H1 (cell line): ENCODE data around the gene SLC8A1. TPM values are rescaled to one million over a fixed set of nuclear protein-coding genes. Genes with fewer than 3 reads are reported as not detected.

ENCODE experiments used
- CTCF ChIA-PET: fragments of 300-600 bp; sonication (Branson Sonifier 250); formaldehyde crosslinking; loops from one replicate; lab custom pipeline; 2021; ENCODE audit not compliant: partially characterized antibody; lab: Charles Lee
- POLR2A ChIA-PET: fragments of 300-600 bp; sonication (Branson Sonifier 250); formaldehyde crosslinking; loops from one replicate; lab custom pipeline; 2021; ENCODE audit warnings: inconsistent platforms; ENCODE audit not compliant: partially characterized antibody; lab: Charles Lee
- DNase-seq, 2 experiments: peaks; one replicate each; pipeline versions ENCODE4 v3.0.0 to v3.0.0-alpha.2; 2010 to 2022; ENCODE audit warnings: low spot score in 2 of 2, low read depth in 1 of 2, mixed read lengths in 1 of 2
- FAIRE-seq: peaks from 2 replicates; lab custom pipeline; 2011; peaks lifted over from hg19 to GRCh38; lab: Jason Lieb, UNC
- H2AFZ ChIP-seq: 2 replicates; pipeline ENCODE4 v1.8.1; 2012; ENCODE audit warnings: low read length, inconsistent platforms
- H2AK5ac ChIP-seq: 2 replicates; pipeline ENCODE4 v1.6.1; 2013; ENCODE audit warnings: low read depth, low read length
- H2BK120ac ChIP-seq: replicated peaks from 2 replicates; pipeline ENCODE3; 2013; ENCODE audit warnings: low read depth, low read length, inconsistent platforms
- H2BK12ac ChIP-seq: 2 replicates; pipeline ENCODE4 v1.6.1; 2013; ENCODE audit warnings: low read depth, low read length
- H2BK15ac ChIP-seq: 2 replicates; pipeline ENCODE4 v1.6.1; 2013; ENCODE audit warnings: low read length
- H2BK20ac ChIP-seq: 2 replicates; pipeline ENCODE4 v1.6.1; 2013; ENCODE audit warnings: low read length
- H2BK5ac ChIP-seq: 2 replicates; pipeline ENCODE4 v1.6.1; 2013; ENCODE audit warnings: low read depth, low read length
- H3K14ac ChIP-seq: 2 replicates; pipeline ENCODE4 v1.6.1; 2013; ENCODE audit warnings: inconsistent platforms; ENCODE audit not compliant: insufficient read length
- H3K18ac ChIP-seq: 2 replicates; pipeline ENCODE4 v1.6.1; 2013; ENCODE audit warnings: low read length; ENCODE audit errors: extremely low read depth
- H3K23ac ChIP-seq: 2 replicates; pipeline ENCODE4 v1.6.1; 2013; ENCODE audit warnings: inconsistent platforms; ENCODE audit not compliant: insufficient read length
- H3K23me2 ChIP-seq: 2 replicates; pipeline ENCODE4 v1.6.1; 2013; ENCODE audit warnings: low read depth, low read length
- H3K27ac ChIP-seq: 2 replicates; pipeline ENCODE4 v1.6.1; 2011; ENCODE audit warnings: low read depth, low read length, inconsistent platforms
- H3K27me3 ChIP-seq, 4 experiments: replicated peaks in 1 of 4; 1 replicate in 1 of 4; 2 replicates in 3 of 4; pipeline versions ENCODE4 v1.6.1 to v1.8.1; 2011 to 2013; ENCODE audit warnings: low read length in 3 of 4, mild to moderate bottlenecking in 3 of 4, inconsistent platforms in 2 of 4, mixed read lengths in 2 of 4, moderate library complexity in 1 of 4; ENCODE audit not compliant: control insufficient read depth in 3 of 4, insufficient read depth in 3 of 4; ENCODE audit errors: extremely low read depth in 1 of 4
- H3K36me3 ChIP-seq, 4 experiments: 2 replicates each; pipeline versions ENCODE4 v1.6.1 to v1.8.1; 2011 to 2013; ENCODE audit warnings: mild to moderate bottlenecking in 4 of 4, low read length in 3 of 4, moderate library complexity in 2 of 4, control low read depth in 1 of 4, inconsistent platforms in 1 of 4; ENCODE audit not compliant: insufficient read depth in 4 of 4, control insufficient read depth in 2 of 4
- H3K4ac ChIP-seq: replicated peaks from 2 replicates; pipeline ENCODE3; 2013; ENCODE audit warnings: low read length, low read depth, mixed read lengths, inconsistent platforms; ENCODE audit not compliant: insufficient read length
- H3K4me1 ChIP-seq, 4 experiments: replicated peaks in 1 of 4; 1 replicate in 1 of 4; 2 replicates in 3 of 4; pipeline versions ENCODE4 v1.6.1 to v1.8.1; 2011 to 2013; ENCODE audit warnings: low read length in 3 of 4, inconsistent platforms in 2 of 4, mixed read lengths in 1 of 4; ENCODE audit not compliant: insufficient read depth in 4 of 4, control insufficient read depth in 3 of 4
- H3K4me2 ChIP-seq, 2 experiments: 2 replicates each; pipeline versions ENCODE4 v1.6.1 to v1.8.1; 2011 to 2013; ENCODE audit warnings: low read depth in 2 of 2, low read length in 2 of 2, control low read depth in 1 of 2, inconsistent platforms in 1 of 2, mild to moderate bottlenecking in 1 of 2; ENCODE audit not compliant: insufficient read depth in 1 of 2
- H3K4me3 ChIP-seq, 4 experiments: fragments of 200-600, 300-600 bp in 1 of 4; sonication (generic), shearing (Covaris generic), sonication (Bioruptor Twin) in 1 of 4; 2 replicates each; pipeline versions ENCODE4 v1.5.1 to v1.8.1; 2011 to 2016; ENCODE audit warnings: low read length in 4 of 4, low read depth in 3 of 4, control low read depth in 2 of 4, inconsistent platforms in 2 of 4, mild to moderate bottlenecking in 2 of 4, mixed read lengths in 1 of 4, moderate library complexity in 1 of 4; ENCODE audit not compliant: insufficient read depth in 2 of 4; ENCODE audit errors: extremely low read depth in 1 of 4
- H3K56ac ChIP-seq: replicated peaks from 2 replicates; pipeline ENCODE3; 2013; ENCODE audit warnings: low read depth, mild to moderate bottlenecking, mixed read lengths, low read length, inconsistent platforms; ENCODE audit not compliant: insufficient read length
- H3K79me1 ChIP-seq: 2 replicates; pipeline ENCODE4 v1.6.1; 2013; ENCODE audit warnings: low read depth, low read length, control low read depth
- H3K79me2 ChIP-seq, 2 experiments: 2 replicates each; pipeline versions ENCODE4 v1.6.1 to v1.8.1; 2012 to 2013; ENCODE audit warnings: low read length in 2 of 2, mild to moderate bottlenecking in 2 of 2, inconsistent platforms in 1 of 2; ENCODE audit not compliant: insufficient read depth in 2 of 2, control insufficient read depth in 1 of 2
- H3K9ac ChIP-seq, 4 experiments: replicated peaks in 1 of 4; 1 replicate in 1 of 4; 2 replicates in 3 of 4; pipeline versions ENCODE4 v1.6.1 to v1.8.1; 2011 to 2013; ENCODE audit warnings: low read depth in 3 of 4, low read length in 3 of 4, control low read depth in 2 of 4, mild to moderate bottlenecking in 2 of 4, moderate library complexity in 2 of 4, inconsistent platforms in 1 of 4; ENCODE audit errors: extremely low read depth in 1 of 4
- H3K9me3 ChIP-seq, 2 experiments: 2 replicates each; pipeline versions ENCODE4 v1.6.1 to v1.8.1; 2012 to 2013; ENCODE audit warnings: mild to moderate bottlenecking in 2 of 2, moderate library complexity in 2 of 2, control low read depth in 1 of 2, inconsistent platforms in 1 of 2, low read depth in 1 of 2, low read length in 1 of 2, mixed read lengths in 1 of 2; ENCODE audit not compliant: insufficient read depth in 2 of 2
- H4K20me1 ChIP-seq, 2 experiments: replicated peaks in 1 of 2; 2 replicates each; pipeline versions ENCODE3 to v1.8.1; 2011 to 2013; ENCODE audit warnings: inconsistent platforms in 2 of 2, low read length in 2 of 2, mild to moderate bottlenecking in 1 of 2; ENCODE audit not compliant: insufficient read depth in 2 of 2, control insufficient read depth in 1 of 2
- H4K5ac ChIP-seq: 2 replicates; pipeline ENCODE4 v1.6.1; 2013; ENCODE audit warnings: low read length, low read depth, mixed read lengths, inconsistent platforms; ENCODE audit not compliant: insufficient read length
- H4K8ac ChIP-seq: 2 replicates; pipeline ENCODE4 v1.8.0; 2013; ENCODE audit warnings: mild to moderate bottlenecking, moderate library complexity, low read length, inconsistent platforms; ENCODE audit not compliant: insufficient read depth; ENCODE audit errors: extremely low read depth
- H4K91ac ChIP-seq: replicated peaks from 2 replicates; pipeline ENCODE3; 2013; ENCODE audit warnings: low read length, mixed read lengths, inconsistent platforms; ENCODE audit not compliant: insufficient read length
- GTF2F1 ChIP-seq: IDR thresholded peaks from 2 replicates; pipeline ENCODE4 v1.6.1; 2012; ENCODE audit warnings: low read depth, low read length, improper control_type of control experiment, borderline replicate concordance
- HDAC6 ChIP-seq: IDR thresholded peaks from one replicate; pipeline ENCODE4 v1.7.1; 2012; ENCODE audit warnings: low read depth, mild to moderate bottlenecking, inconsistent platforms, low read length, moderate library complexity
- POU5F1 ChIP-seq: IDR thresholded peaks from 2 replicates; pipeline ENCODE4 v1.6.1; 2011; ENCODE audit warnings: low read depth, mild to moderate bottlenecking, low read length, moderate library complexity
- RFX5 ChIP-seq: IDR thresholded peaks from 2 replicates; pipeline ENCODE4 v1.6.1; 2011; ENCODE audit warnings: low read depth, low read length, improper control_type of control experiment, borderline replicate concordance
- SP4 ChIP-seq: IDR thresholded peaks from 2 replicates; pipeline ENCODE4 v1.6.1; 2012; ENCODE audit warnings: low read length, inconsistent platforms
- SUZ12 ChIP-seq: fragments of 200-600 bp; sonication (generic); IDR thresholded peaks from 2 replicates; pipeline ENCODE4 v1.6.1; 2012; ENCODE audit warnings: mild to moderate bottlenecking, inconsistent platforms, low read length, moderate library complexity, mixed read lengths
- TEAD4 ChIP-seq: IDR thresholded peaks from 2 replicates; pipeline ENCODE4 v1.6.1; 2012; ENCODE audit warnings: low read depth, low read length, inconsistent platforms, mixed read lengths
- WGBS, 2 experiments: shearing (Covaris generic) in 1 of 2; methylation state at CpG; one replicate each; pipeline versions ENCODE4 v1.1.6 to v1.1.7; 2013 to 2015; ENCODE audit warnings: low lambda C conversion rate in 2 of 2, mixed read lengths in 2 of 2, inconsistent platforms in 1 of 2, low coverage in 1 of 2, missing lambda C conversion rate in 1 of 2; ENCODE audit not compliant: insufficient replicate concordance in 2 of 2, insufficient coverage in 1 of 2, insufficient read length in 1 of 2; ENCODE audit errors: extremely low coverage in 1 of 2, missing lambda C conversion rate in 1 of 2; 5-methylcytosine and 5-hydroxymethylcytosine counted together
- polyA plus RNA-seq, 7 experiments: library from polyadenylated mRNA; depleted of rRNA in 3 of 7; stranded (reverse) in 5 of 7; unstranded in 2 of 7; fragments of >200 nt in 5 of 7; fragments of 200-250 nt in 2 of 7; gene quantifications; 1 replicate in 5 of 7; 2 replicates in 1 of 7; 4 replicates in 1 of 7; pipeline versions ENCODE4 v1.2.1 to v1.2.3, GENCODE V29; 2011 to 2013; ENCODE audit warnings: missing spikeins in 2 of 7, mixed read lengths in 2 of 7
- total RNA-seq: library from RNA; stranded (reverse); fragmentation: NEBNext Ultra II Directional; extraction: Animal tissue kit (Norgen Biotek cat#: 25700); gene quantifications from 2 replicates; pipeline ENCODE4 v1.2.1, GENCODE V29; 2021

The SLC8A1 gene
- total and polyA plus RNA-seq, 2 of the 8 experiments (the other 6 are each of a cell fraction or from before 2014, with no cell fraction given) = 0.68 to 3.6 TPM

DNA sequence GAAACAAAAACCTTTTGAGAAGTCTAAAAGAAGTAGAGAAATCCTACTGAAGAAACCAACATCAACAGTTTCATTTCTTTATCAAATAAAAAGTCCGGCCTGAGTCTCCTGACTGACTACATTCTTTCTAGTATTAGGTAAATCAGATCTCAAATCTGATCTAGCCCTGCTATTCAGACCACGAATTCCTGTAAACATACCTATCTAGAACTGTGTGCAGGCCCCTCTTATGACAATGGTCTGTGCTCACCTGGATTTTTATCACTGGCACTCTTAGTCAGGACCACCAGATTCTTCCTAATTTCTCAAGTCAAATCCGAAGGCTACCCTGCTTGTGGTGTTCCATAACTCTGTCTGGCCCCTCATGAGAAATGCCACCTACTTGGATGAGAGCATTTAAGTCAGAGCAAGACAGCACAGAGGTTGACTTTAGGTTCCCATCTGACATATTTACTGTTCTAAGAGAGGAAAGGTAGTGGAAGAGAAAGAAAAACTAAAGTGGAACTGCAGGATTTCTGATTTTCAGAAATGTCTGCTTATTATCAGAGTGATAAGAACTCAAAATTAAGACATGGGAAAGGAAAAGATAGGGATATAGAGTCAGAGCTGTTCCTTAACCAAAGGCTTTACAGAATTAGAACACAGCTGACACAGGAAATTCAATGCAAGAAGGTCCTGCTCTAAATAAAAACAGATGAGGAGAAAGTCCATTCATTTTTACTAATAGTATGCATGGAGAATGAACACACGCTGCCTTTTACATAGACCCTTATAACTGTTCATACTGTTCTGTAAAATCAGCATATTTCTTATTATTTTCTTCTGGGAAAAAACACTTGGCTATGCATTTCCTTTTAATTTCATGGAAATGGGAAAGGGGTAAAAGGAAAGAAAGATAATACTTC, 56.5 kb downstream of the SLC8A1 start:
- Histone ChIP-seq H2BK20ac (no peak overlapping the region), H2BK120ac (no peak overlapping the region), H4K8ac (no peak overlapping the region), H3K79me2 (no peaks in the 10 kb centered on the region), H3K4ac (no peak overlapping the region), H3K56ac (no peak overlapping the region), H2BK5ac (no peak overlapping the region), H3K36me3 (no peaks in the 10 kb centered on the region), H3K9ac (no peak overlapping the region), H4K5ac (no peak overlapping the region), H3K23ac (no peak overlapping the region), H3K4me2 (no peak overlapping the region), H2BK15ac (no peak overlapping the region), H2AK5ac (no peak overlapping the region), H3K27me3 (no peaks in the 10 kb centered on the region), H3K79me1 (no peaks in the 10 kb centered on the region), H3K18ac (no peak overlapping the region), H3K27ac (no peak overlapping the region), H2AFZ (no peak overlapping the region), H3K9me3 (no peaks in the 10 kb centered on the region)
- POLR2A ChIA-PET = no interaction called here
- CTCF ChIA-PET = no interaction called here
- DNase-seq = no peak
- 86% methylated on average over 4 of the region's 4 CpGs; no CpG with 5 or more reads in 1 of the 2 experiments for WGBS, 2 experiments
- TF ChIP-seq SP4 (no peak), RFX5 (no peak), TEAD4 (no peak), HDAC6 (no peak), POU5F1 (no peak), GTF2F1 (no peak), SUZ12 (no peak)
- TF ChIP-seq, all 59 proteins: peak for 0
- peaks cover 0 to 3% (median 0%) of the 10 kb centered on the region in 4 experiments; a peak in 1 of 7 replicates for H3K4me1 ChIP-seq
- FAIRE-seq = no peak
- H3K4me3 ChIP-seq = no peak overlapping the region
- H4K91ac ChIP-seq = no peak overlapping the region
- no peaks in the 10 kb centered on the region for H4K20me1 ChIP-seq
- H3K14ac ChIP-seq = no peak overlapping the region
- H2BK12ac ChIP-seq = no peak overlapping the region
- H3K23me2 ChIP-seq = no peaks in the 10 kb centered on the region
